Measurements from ENCODE around the gene APOL3.
"Not testable (repeated sequence)": the region's sequence is repeated elsewhere in the genome, so short reads cannot be mapped to it uniquely, and the experiment has no call there.

APOL3 gene

GRCh38 chr22:36192542-36192941, 32.0 kb upstream of the APOL3 start:
- DNase-seq, result no peak

GRCh38 chr22:36191106-36191836, 30.7 kb upstream of the APOL3 start:
- no peak for DNase-seq

- DNase-seq, result not testable (repeated sequence)
Observed at GRCh38 chr22:36187862-36188261, 27.3 kb upstream of the APOL3 start.

- DNase-seq, result no peak
Observed at GRCh38 chr22:36185828-36186624, 25.5 kb upstream of the APOL3 start.

GRCh38 chr22:36184433-36185025, 24.0 kb upstream of the APOL3 start:
- no peak for DNase-seq

GRCh38 chr22:36183446-36183845, 22.9 kb upstream of the APOL3 start:
- DNase-seq, result no peak

GRCh38 chr22:36182857-36183256, 22.3 kb upstream of the APOL3 start:
- DNase-seq, result no peak

- DNase-seq, result no peak
Observed at GRCh38 chr22:36182056-36182455, 21.5 kb upstream of the APOL3 start.

GRCh38 chr22:36180928-36181327, 20.4 kb upstream of the APOL3 start:
- DNase-seq, result no peak

GRCh38 chr22:36180038-36180880, 19.7 kb upstream of the APOL3 start:
- peak; percentile 84 for DNase-seq

- no peak for DNase-seq
Observed at GRCh38 chr22:36177160-36177559, 16.6 kb upstream of the APOL3 start.

GRCh38 chr22:36175892-36176291, 15.3 kb upstream of the APOL3 start:
- DNase-seq, result no peak

- DNase-seq, result no peak
Observed at GRCh38 chr22:36171941-36172340, 11.4 kb upstream of the APOL3 start.

GRCh38 chr22:36166518-36167220, 6.1 kb upstream of the APOL3 start:
- no peak for DNase-seq

GRCh38 chr22:36166086-36166485, 5.5 kb upstream of the APOL3 start:
- DNase-seq, result no peak

GRCh38 chr22:36165141-36165540, 4.6 kb upstream of the APOL3 start:
- no peak for DNase-seq

- no peak for DNase-seq
Observed at GRCh38 chr22:36164621-36165020, 4.1 kb upstream of the APOL3 start.

GRCh38 chr22:36163497-36163896, 2.9 kb upstream of the APOL3 start:
- DNase-seq, result no peak

- no peak for DNase-seq
Observed at GRCh38 chr22:36162127-36163034, 1.8 kb upstream of the APOL3 start.

- not testable (repeated sequence) for DNase-seq
Observed at GRCh38 chr22:36161793-36162126, 1.2 kb upstream of the APOL3 start.

All from activated T-cell treated with anti-CD3 and anti-CD28 coated beads for 4 hours (primary cell).